Activated naive CD4-positive, alpha-beta T cell treated with anti-CD3 and anti-CD28 coated beads, Interleukin-2, amount 50 U/mL, for 72 hours (primary cell): ENCODE measurements around the gene LRATD1. TPM values are rescaled to one million over a fixed set of nuclear protein-coding genes. Genes with fewer than 3 reads are reported as not detected.

Source experiments
- ATAC-seq, 2 donors: fragments of 150-1000 bp; cut with Tn5 transposase; 2 replicates each; pipeline ENCODE4 v1.10.0; 2021; ENCODE audit warnings: mild to moderate bottlenecking in 2 of 2, moderate library complexity in 2 of 2
- DNase-seq, 2 donors: peaks; one replicate each; pipeline ENCODE4 v3.0.0; 2021 to 2022; ENCODE audit warnings: low spot score in 2 of 2
- H3K27ac Mint-ChIP-seq, 2 donors: one replicate each; pipeline ENCODE4 v1.8.0; 2022; ENCODE audit warnings: mild to moderate bottlenecking in 2 of 2, mixed read lengths in 2 of 2
- H3K36me3 Mint-ChIP-seq, 2 donors: one replicate each; pipeline ENCODE4 v1.8.0; 2022; ENCODE audit warnings: mixed read lengths in 2 of 2
- H3K9me3 Mint-ChIP-seq, 2 donors: one replicate each; pipeline ENCODE4 v1.8.0; 2022; ENCODE audit warnings: mixed read lengths in 2 of 2
- total RNA-seq, 2 donors: library from RNA; stranded (reverse); gene quantifications; one replicate each; pipeline ENCODE4 v1.2.3, GENCODE V29; 2022

Gene LRATD1
- total RNA-seq, 2 donors from 2014 or later, result not detected

- no peak overlapping the region for H3K27ac Mint-ChIP-seq
- H3K36me3 Mint-ChIP-seq, result peaks cover 0 to 9% of the 10 kb centered on the region in 2 donors
- H3K9me3 Mint-ChIP-seq, result peaks cover 12 to 20% of the 10 kb centered on the region in 2 donors
- no peak for ATAC-seq
- DNase-seq, result no peak
These were observed 9.3 kb upstream of the LRATD1 start for GRCh38 chr2:14623237-14623636.

GRCh38 chr2:14626873-14627272 lies 5.6 kb upstream of the LRATD1 start:
- Mint-ChIP-seq H3K27ac (no peak overlapping the region), H3K36me3 (peaks cover 0 to 3% of the 10 kb centered on the region in 2 donors), H3K9me3 (peaks cover 9 to 13% of the 10 kb centered on the region in 2 donors)
- no peak for ATAC-seq
- no peak for DNase-seq

- DNase-seq, result no peak
- peaks cover 6 to 11% of the 10 kb centered on the region in 2 donors for H3K36me3 Mint-ChIP-seq
- peaks cover 8 to 9% of the 10 kb centered on the region in 2 donors for H3K9me3 Mint-ChIP-seq
- ATAC-seq, result no peak
- no peak overlapping the region for H3K27ac Mint-ChIP-seq
These were observed 3.6 kb upstream of the LRATD1 start for GRCh38 chr2:14628901-14629300.

- Mint-ChIP-seq H3K27ac (no peak overlapping the region), H3K9me3 (peaks cover 8 to 9% of the 10 kb centered on the region in 2 donors), H3K36me3 (peaks cover 6 to 15% of the 10 kb centered on the region in 2 donors)
- DNase-seq, result no peak
- ATAC-seq, result no peak
These were observed 994 bp upstream of the LRATD1 start for GRCh38 chr2:14631406-14632040.

GRCh38 chr2:14633061-14633460 lies 544 bp downstream of the LRATD1 start:
- peak in 1 of 2 donors; percentile 22 for ATAC-seq
- H3K27ac Mint-ChIP-seq, result no peak overlapping the region
- peak in 1 of 2 donors; percentile 1 for DNase-seq
- H3K9me3 Mint-ChIP-seq, result peaks cover 3 to 4% of the 10 kb centered on the region in 2 donors
- H3K36me3 Mint-ChIP-seq, result peaks cover 6 to 15% of the 10 kb centered on the region in 2 donors

GRCh38 chr2:14633461-14634181 lies 1.1 kb downstream of the LRATD1 start:
- Mint-ChIP-seq H3K9me3 (no peaks in the 10 kb centered on the region), H3K36me3 (peaks cover 6 to 15% of the 10 kb centered on the region in 2 donors), H3K27ac (no peak overlapping the region)
- DNase-seq (peak in 1 of 2 donors; percentile 2), ATAC-seq (no peak)

GRCh38 chr2:14634182-14634488 lies 1.6 kb downstream of the LRATD1 start:
- Mint-ChIP-seq H3K27ac (no peak overlapping the region), H3K9me3 (no peaks in the 10 kb centered on the region), H3K36me3 (peaks cover 6 to 15% of the 10 kb centered on the region in 2 donors)
- ATAC-seq, result peak in 1 of 2 donors; percentile 13
- DNase-seq, result no peak

- no peaks in the 10 kb centered on the region for H3K9me3 Mint-ChIP-seq
- H3K36me3 Mint-ChIP-seq, result peaks cover 6 to 15% of the 10 kb centered on the region in 2 donors
- DNase-seq (peak in 1 of 2 donors; percentile 10), ATAC-seq (peak in 1 of 2 donors; percentile 40)
- H3K27ac Mint-ChIP-seq, result no peak overlapping the region
These were observed 2.2 kb downstream of the LRATD1 start for GRCh38 chr2:14634489-14635390.

- no peak for DNase-seq
- H3K36me3 Mint-ChIP-seq, result peaks cover 6 to 15% of the 10 kb centered on the region in 2 donors
- H3K27ac Mint-ChIP-seq, result no peak overlapping the region
- H3K9me3 Mint-ChIP-seq, result no peaks in the 10 kb centered on the region
- no peak for ATAC-seq
These were observed 2.9 kb downstream of the LRATD1 start for GRCh38 chr2:14635391-14635871.

- peaks cover 0 to 4% of the 10 kb centered on the region in 2 donors for H3K36me3 Mint-ChIP-seq
- no peak overlapping the region for H3K27ac Mint-ChIP-seq
- no peak for DNase-seq
- no peak for ATAC-seq
- peaks cover 0 to under 1% of the 10 kb centered on the region in 2 donors for H3K9me3 Mint-ChIP-seq
These were observed 6.0 kb downstream of the LRATD1 start for GRCh38 chr2:14638488-14638887.

GRCh38 chr2:14641116-14641515 lies 8.6 kb downstream of the LRATD1 start:
- no peak for ATAC-seq
- peaks cover 0 to 4% of the 10 kb centered on the region in 2 donors for H3K36me3 Mint-ChIP-seq

GRCh38 chr2:14642499-14642898 lies 10.0 kb downstream of the LRATD1 start:
- no peaks in the 10 kb centered on the region for H3K36me3 Mint-ChIP-seq
- ATAC-seq, result no peak

More at GRCh38 chr2:14641116-14641515, 8.6 kb downstream of the LRATD1 start:
- DNase-seq, result no peak
- Mint-ChIP-seq H3K27ac (no peak overlapping the region), H3K9me3 (peaks cover 0 to 4% of the 10 kb centered on the region in 2 donors)

GRCh38 chr2:14647714-14648113 lies 15.2 kb downstream of the LRATD1 start:
- Mint-ChIP-seq H3K9me3 (peaks cover 0 to 4% of the 10 kb centered on the region in 2 donors), H3K36me3 (no peaks in the 10 kb centered on the region), H3K27ac (no peak overlapping the region)
- DNase-seq, result no peak
- ATAC-seq, result no peak

More at GRCh38 chr2:14642499-14642898, 10.0 kb downstream of the LRATD1 start:
- Mint-ChIP-seq H3K27ac (no peak overlapping the region), H3K9me3 (peaks cover 0 to 4% of the 10 kb centered on the region in 2 donors)
- DNase-seq, result no peak

GRCh38 chr2:14650066-14650465 lies 17.5 kb downstream of the LRATD1 start:
- ATAC-seq (no peak), DNase-seq (no peak)
- Mint-ChIP-seq H3K9me3 (no peaks in the 10 kb centered on the region), H3K27ac (no peak overlapping the region), H3K36me3 (no peaks in the 10 kb centered on the region)

GRCh38 chr2:14654835-14655282 lies 22.3 kb downstream of the LRATD1 start:
- ATAC-seq (peak in 1 of 2 donors; percentile 93), DNase-seq (no peak)
- H3K36me3 Mint-ChIP-seq, result no peaks in the 10 kb centered on the region

GRCh38 chr2:14656146-14656545 lies 23.6 kb downstream of the LRATD1 start:
- no peak overlapping the region for H3K27ac Mint-ChIP-seq

More at GRCh38 chr2:14654835-14655282, 22.3 kb downstream of the LRATD1 start:
- Mint-ChIP-seq H3K27ac (no peak overlapping the region), H3K9me3 (no peaks in the 10 kb centered on the region)

More at GRCh38 chr2:14656146-14656545, 23.6 kb downstream of the LRATD1 start:
- Mint-ChIP-seq H3K36me3 (no peaks in the 10 kb centered on the region), H3K9me3 (peaks cover 3% of the 10 kb centered on the region in 2 donors)
- DNase-seq (no peak), ATAC-seq (no peak)
